SK-N-SH treated with all-trans-retinoic acid at 6 μM for 48 hours (cell line): Measurements from ENCODE around the gene C6orf136.

Source experiments
- ATAC-seq: fragments of 200-7000 bp; cut with Tn5 transposase; 3 replicates; pipeline ENCODE4 v1.9.1; 2020; ENCODE audit warnings: mild to moderate bottlenecking, moderate library complexity
- ARNTL ChIP-seq: fragments of 450-650 bp; formaldehyde crosslinking; IDR thresholded peaks from 2 replicates; pipeline ENCODE4 v1.5.0; 2020; ENCODE audit warnings: low read depth, mild to moderate bottlenecking, moderate library complexity, borderline replicate concordance
- BACH2 ChIP-seq: fragments of 250-450 bp; sonication (Bioruptor Pico); IDR thresholded peaks from 2 replicates; pipeline ENCODE4 v1.9.0; 2021; ENCODE audit warnings: mild to moderate bottlenecking, borderline replicate concordance
- CSDC2 ChIP-seq: fragments of 250-450 bp; sonication (Bioruptor Pico); IDR thresholded peaks from 2 replicates; pipeline ENCODE4 v1.5.0; 2020; ENCODE audit warnings: mild to moderate bottlenecking, moderate library complexity
- CSRNP3 ChIP-seq: fragments of 250-450 bp; sonication (Bioruptor Pico); IDR thresholded peaks from 2 replicates; pipeline ENCODE4 v1.5.1; 2021; ENCODE audit warnings: mild to moderate bottlenecking, moderate library complexity
- ESRRG ChIP-seq: fragments of 250-450 bp; sonication (Bioruptor Pico); IDR thresholded peaks from 2 replicates; pipeline ENCODE4 v1.6.1; 2021; ENCODE audit warnings: mild to moderate bottlenecking
- GLIS3 ChIP-seq: fragments of 250-450 bp; sonication (Bioruptor Pico); IDR thresholded peaks from 2 replicates; pipeline ENCODE4 v1.5.0; 2020; ENCODE audit warnings: mild to moderate bottlenecking, moderate library complexity
- OSR1 ChIP-seq: fragments of 250-450 bp; sonication (Bioruptor Pico); IDR thresholded peaks from 2 replicates; pipeline ENCODE4 v1.8.0; 2022; ENCODE audit warnings: moderate library complexity, mild to moderate bottlenecking, inconsistent platforms
- POU6F1 ChIP-seq: fragments of 250-450 bp; sonication (Bioruptor Pico); IDR thresholded peaks from 2 replicates; pipeline ENCODE4 v1.8.0; 2021; ENCODE audit warnings: low read depth, mild to moderate bottlenecking, moderate library complexity, borderline replicate concordance
- PPARA ChIP-seq: fragments of 250-450 bp; sonication (Bioruptor Pico); IDR thresholded peaks from 2 replicates; pipeline ENCODE4 v1.5.0; 2020; ENCODE audit warnings: mild to moderate bottlenecking, borderline replicate concordance
- RARB ChIP-seq: fragments of 250-450 bp; sonication (Bioruptor Pico); IDR thresholded peaks from 2 replicates; pipeline ENCODE4 v1.8.0; 2021; ENCODE audit warnings: mild to moderate bottlenecking, moderate library complexity
- TOX ChIP-seq: fragments of 250-450 bp; sonication (Bioruptor Pico); IDR thresholded peaks from 2 replicates; pipeline ENCODE4 v1.8.0; 2021; ENCODE audit warnings: mild to moderate bottlenecking, moderate library complexity, borderline replicate concordance
- TSHZ2 ChIP-seq: fragments of 250-450 bp; sonication (Bioruptor Pico); IDR thresholded peaks from 2 replicates; pipeline ENCODE4 v1.5.0; 2020; ENCODE audit warnings: mild to moderate bottlenecking, moderate library complexity
- ZC3H10 ChIP-seq: fragments of 250-450 bp; sonication (Bioruptor Pico); IDR thresholded peaks from 2 replicates; pipeline ENCODE4 v1.5.1; 2021; ENCODE audit warnings: mild to moderate bottlenecking, moderate library complexity
- ZFP3 ChIP-seq: fragments of 250-450 bp; sonication (Bioruptor Pico); IDR thresholded peaks from 2 replicates; pipeline ENCODE4 v1.5.0; 2020; ENCODE audit warnings: mild to moderate bottlenecking, moderate library complexity
- ZFP30 ChIP-seq: fragments of 450-650 bp; formaldehyde crosslinking; IDR thresholded peaks from 2 replicates; pipeline ENCODE4 v1.5.0; 2022; ENCODE audit warnings: mild to moderate bottlenecking, moderate library complexity
- ZNF565 ChIP-seq: fragments of 450-650 bp; formaldehyde crosslinking; conservative IDR thresholded peaks from 2 replicates; pipeline ENCODE4 v1.5.0; 2020; ENCODE audit warnings: low read depth, mild to moderate bottlenecking, moderate library complexity
- ZNF70 ChIP-seq: fragments of 450-650 bp; formaldehyde crosslinking; IDR thresholded peaks from 2 replicates; pipeline ENCODE4 v1.5.0; 2020; ENCODE audit warnings: mild to moderate bottlenecking, moderate library complexity
- ZNF8 ChIP-seq: fragments of 450-650 bp; formaldehyde crosslinking; IDR thresholded peaks from 2 replicates; pipeline ENCODE4 v1.5.0; 2020; ENCODE audit warnings: mild to moderate bottlenecking, moderate library complexity
- TF ChIP-seq, protein P1 (sequence below): fragments of 250-450 bp; sonication (Bioruptor Pico); IDR thresholded peaks from 2 replicates; pipeline ENCODE4 v1.8.0; 2020; ENCODE audit warnings: mild to moderate bottlenecking, moderate library complexity, borderline replicate concordance

C6orf136 gene

GRCh38 chr6:30613251-30614043, 33.5 kb upstream of the C6orf136 start:
- ATAC-seq: no peak
- TF ChIP-seq POU6F1: no peak
- no peak for TF ChIP-seq CSDC2 (CRISPR knock-in tag)
- no peak for TF ChIP-seq ZNF8
- peak; percentile 28; the same call in 1 of the 2 replicates for TF ChIP-seq CSRNP3 (CRISPR knock-in tag)
- TF ChIP-seq ZNF70 (CRISPR knock-in tag): no peak

- ATAC-seq: no peak
- no peak for TF ChIP-seq BACH2
- no peak for TF ChIP-seq ZC3H10 (CRISPR knock-in tag)
- TF ChIP-seq, protein P1, sequence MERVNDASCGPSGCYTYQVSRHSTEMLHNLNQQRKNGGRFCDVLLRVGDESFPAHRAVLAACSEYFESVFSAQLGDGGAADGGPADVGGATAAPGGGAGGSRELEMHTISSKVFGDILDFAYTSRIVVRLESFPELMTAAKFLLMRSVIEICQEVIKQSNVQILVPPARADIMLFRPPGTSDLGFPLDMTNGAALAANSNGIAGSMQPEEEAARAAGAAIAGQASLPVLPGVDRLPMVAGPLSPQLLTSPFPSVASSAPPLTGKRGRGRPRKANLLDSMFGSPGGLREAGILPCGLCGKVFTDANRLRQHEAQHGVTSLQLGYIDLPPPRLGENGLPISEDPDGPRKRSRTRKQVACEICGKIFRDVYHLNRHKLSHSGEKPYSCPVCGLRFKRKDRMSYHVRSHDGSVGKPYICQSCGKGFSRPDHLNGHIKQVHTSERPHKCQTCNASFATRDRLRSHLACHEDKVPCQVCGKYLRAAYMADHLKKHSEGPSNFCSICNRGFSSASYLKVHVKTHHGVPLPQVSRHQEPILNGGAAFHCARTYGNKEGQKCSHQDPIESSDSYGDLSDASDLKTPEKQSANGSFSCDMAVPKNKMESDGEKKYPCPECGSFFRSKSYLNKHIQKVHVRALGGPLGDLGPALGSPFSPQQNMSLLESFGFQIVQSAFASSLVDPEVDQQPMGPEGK (CRISPR knock-in tag): 0 out of 2 replicates have a peak, but pooled peaks have one; percentile 15
- TF ChIP-seq ESRRG (CRISPR knock-in tag): peak; percentile 58; the same call in 1 of the 2 replicates
- no peak for TF ChIP-seq ZNF565 (CRISPR knock-in tag)
- TF ChIP-seq RARB (CRISPR knock-in tag): peak; percentile 53; the same call in 1 of the 2 replicates
- 0 out of 2 replicates have a peak, but pooled peaks have one; percentile 40 for TF ChIP-seq CSRNP3 (CRISPR knock-in tag)
- TF ChIP-seq GLIS3 (CRISPR knock-in tag): peak; percentile 66; the same call in 1 of the 2 replicates
Observed at GRCh38 chr6:30614044-30614842, 32.7 kb upstream of the C6orf136 start.

GRCh38 chr6:30614843-30615218, 32.1 kb upstream of the C6orf136 start:
- peak; percentile 78 for ATAC-seq
- no peak for TF ChIP-seq CSDC2 (CRISPR knock-in tag)
- TF ChIP-seq, protein P1 (CRISPR knock-in tag): 0 out of 2 replicates have a peak, but pooled peaks have one; percentile 5

DNA sequence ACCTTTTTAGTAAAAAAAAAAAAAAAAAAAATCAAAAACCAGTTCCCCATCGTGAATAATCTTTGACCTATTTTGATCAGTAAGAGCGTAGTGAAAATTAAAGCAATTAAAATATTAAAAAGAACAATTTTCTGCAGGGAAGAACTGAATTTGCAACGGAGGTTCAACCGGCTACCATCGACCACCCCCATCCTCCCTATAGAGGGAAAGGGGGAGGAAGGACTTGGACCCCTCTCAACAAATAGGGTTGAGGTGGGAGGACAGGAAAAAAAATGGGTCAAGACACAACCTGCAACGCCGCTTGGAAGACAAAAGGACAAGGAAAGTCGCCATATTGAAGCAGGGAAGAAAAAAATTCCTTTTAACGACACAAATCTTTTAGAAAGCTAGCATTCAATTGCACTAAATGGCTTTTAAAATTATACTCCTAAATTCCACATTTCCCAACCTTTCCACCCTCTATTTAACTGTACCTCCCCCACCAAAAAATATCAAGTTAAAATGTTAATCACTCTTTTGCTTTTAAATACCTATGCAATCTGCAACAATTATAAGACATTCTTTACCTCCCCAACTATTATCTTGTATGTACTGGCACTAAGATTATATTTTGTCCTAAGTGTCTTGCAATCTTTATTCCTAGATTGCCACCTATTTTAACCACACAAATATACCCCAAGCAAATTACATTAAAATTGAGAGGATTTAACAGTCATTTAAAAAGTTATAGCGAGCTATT, 31.5 kb upstream of the C6orf136 start:
- peak; percentile 14 for ATAC-seq
- TF ChIP-seq ZNF70 (CRISPR knock-in tag) (no peak), BACH2 (no peak), ZC3H10 (CRISPR knock-in tag) (peak; percentile 25), PPARA (CRISPR knock-in tag) (0 out of 2 replicates have a peak, but pooled peaks have one; percentile 77), ARNTL (CRISPR knock-in tag) (no peak; the same call in 1 of the 2 replicates), RARB (CRISPR knock-in tag) (peak; percentile 96), GLIS3 (CRISPR knock-in tag) (peak; percentile 16), CSRNP3 (CRISPR knock-in tag) (peak; percentile 93), ZFP30 (CRISPR knock-in tag) (no peak; the same call in 1 of the 2 replicates), ZFP3 (CRISPR knock-in tag) (no peak), OSR1 (CRISPR knock-in tag) (no peak), TSHZ2 (CRISPR knock-in tag) (no peak), TOX (CRISPR knock-in tag) (peak; percentile 91)
